Suppressor macrophage treated with lipopolysaccharide for 4 hours (primary cell): ENCODE results near the gene ARHGAP28.
"Not testable (repeated sequence)": the region's sequence is repeated elsewhere in the genome, so short reads cannot be mapped to it uniquely, and the experiment has no call there.

Experiments
- DNase-seq: peaks from one replicate; pipeline ENCODE4 v3.0.0-alpha.2; 2020

Gene ARHGAP28

GRCh38 chr18:6878556-6879297, 149.2 kb downstream of the ARHGAP28 start:
- no peak for DNase-seq

- DNase-seq, result no peak
These were observed 150.1 kb downstream of the ARHGAP28 start for GRCh38 chr18:6879508-6880195.

DNA sequence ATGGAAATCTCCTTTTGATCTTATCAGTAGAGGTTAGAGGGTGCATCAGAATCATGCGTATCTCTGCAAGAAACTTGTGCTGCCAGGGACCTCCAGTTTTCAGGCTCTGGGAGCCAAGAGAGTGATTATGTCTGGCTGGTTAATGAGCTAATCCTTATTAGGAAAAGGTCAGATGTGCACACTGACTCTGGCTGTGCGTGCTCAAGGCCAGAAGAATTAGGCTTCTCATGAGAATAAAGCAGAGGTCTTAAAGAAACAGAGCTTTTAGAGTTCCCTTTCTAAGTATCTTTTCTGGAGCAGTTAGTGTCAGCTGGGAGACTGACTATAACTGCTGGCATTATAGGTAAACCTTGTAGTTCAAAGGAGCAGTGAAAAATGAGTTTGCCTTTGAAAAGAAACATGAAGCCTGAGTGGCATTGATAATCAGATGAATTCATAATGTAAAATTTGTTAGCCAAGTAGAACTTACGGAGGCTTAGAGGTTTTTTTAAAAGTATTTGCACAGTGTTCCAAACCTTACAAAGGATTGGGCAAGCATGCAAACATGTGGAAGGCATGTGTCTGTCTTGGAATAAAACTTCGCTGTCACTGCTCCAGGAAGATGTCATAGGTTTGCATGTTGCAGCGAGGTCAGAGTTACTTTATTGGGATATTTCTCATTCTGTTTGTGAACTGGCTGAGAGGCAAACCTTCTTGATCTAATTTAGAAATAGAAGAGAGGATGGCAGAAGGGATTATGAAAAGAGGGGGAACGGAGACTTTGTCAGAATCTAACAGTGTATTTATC, 151.7 kb downstream of the ARHGAP28 start:
- no peak for DNase-seq

- no peak for DNase-seq
These were observed 152.9 kb downstream of the ARHGAP28 start for GRCh38 chr18:6882401-6882800.

GRCh38 chr18:6885006-6885481, 155.5 kb downstream of the ARHGAP28 start:
- DNase-seq, result no peak

GRCh38 chr18:6885992-6886796, 156.7 kb downstream of the ARHGAP28 start:
- peak; percentile 46 for DNase-seq

- DNase-seq, result no peak
These were observed 157.3 kb downstream of the ARHGAP28 start for GRCh38 chr18:6886797-6887330.

- DNase-seq, result no peak
These were observed 162.3 kb downstream of the ARHGAP28 start for GRCh38 chr18:6891788-6892187.

GRCh38 chr18:6901286-6901926, 171.9 kb downstream of the ARHGAP28 start:
- no peak for DNase-seq

DNA sequence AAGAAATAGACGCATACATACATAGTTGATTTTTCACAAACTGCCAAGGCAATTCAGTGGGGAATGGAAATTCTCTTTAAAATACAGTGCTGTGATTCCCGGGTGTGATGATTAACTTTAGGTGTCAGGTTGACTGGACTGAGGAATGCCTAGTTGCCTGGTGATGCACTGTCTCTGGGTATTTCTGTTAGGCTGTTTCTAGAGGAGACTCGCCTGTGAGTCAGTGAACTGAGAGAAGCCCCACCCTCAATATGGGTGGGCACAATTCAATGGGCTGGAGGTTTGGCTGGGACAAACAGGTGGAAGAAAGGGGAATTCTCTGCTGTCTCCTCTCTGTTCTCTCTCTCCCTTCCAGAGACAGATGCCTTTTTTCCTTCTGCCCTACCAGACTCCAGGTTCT, 187.6 kb downstream of the ARHGAP28 start:
- DNase-seq, result no peak

GRCh38 chr18:6920099-6920955, 190.8 kb downstream of the ARHGAP28 start:
- peak; percentile 61 for DNase-seq

DNA sequence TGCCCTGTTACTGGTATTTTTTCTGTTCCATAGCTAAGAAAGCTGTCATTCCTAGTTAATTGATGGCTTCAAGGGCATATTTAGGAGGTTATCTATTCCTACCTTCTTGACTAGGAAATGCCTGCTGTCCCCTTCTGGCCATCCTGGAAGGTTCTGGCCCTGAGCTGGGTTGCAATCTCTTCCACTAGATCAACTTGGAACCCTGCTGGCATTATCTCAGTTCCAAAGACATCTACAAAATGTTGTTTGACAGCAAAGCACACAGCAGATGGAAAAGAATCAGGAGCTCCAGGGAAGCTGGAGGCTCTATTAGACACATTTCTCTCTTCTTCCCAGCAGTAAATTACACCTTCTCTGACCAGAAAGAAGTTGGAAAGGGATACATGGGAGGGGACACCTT, 192.1 kb downstream of the ARHGAP28 start:
- DNase-seq, result no peak

GRCh38 chr18:6923220-6923619, 193.7 kb downstream of the ARHGAP28 start:
- no peak for DNase-seq

DNA sequence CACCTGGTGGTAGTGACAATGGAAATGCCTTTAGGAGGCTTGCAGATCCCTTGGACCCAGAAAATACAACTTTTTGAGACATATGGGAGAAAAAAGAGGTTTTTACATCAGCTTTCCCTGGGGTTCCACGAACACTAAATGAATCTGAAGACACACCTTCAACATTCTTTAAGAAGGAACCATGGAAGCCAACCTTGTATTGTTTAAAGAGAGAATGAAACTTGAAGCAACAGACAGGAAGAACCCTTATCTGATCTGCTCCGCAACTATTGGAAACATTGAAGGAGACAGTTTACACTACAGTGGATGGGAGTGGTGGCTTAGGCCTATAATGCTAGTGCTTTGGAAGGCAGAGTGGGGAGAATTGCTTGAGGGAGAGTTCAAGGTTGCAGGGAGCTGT, 197.6 kb downstream of the ARHGAP28 start:
- DNase-seq, result no peak

GRCh38 chr18:6928359-6928758, 198.8 kb downstream of the ARHGAP28 start:
- no peak for DNase-seq

GRCh38 chr18:6929370-6930102, 200.0 kb downstream of the ARHGAP28 start:
- no peak for DNase-seq

- DNase-seq, result no peak
These were observed 205.3 kb downstream of the ARHGAP28 start for GRCh38 chr18:6934859-6935258.

DNA sequence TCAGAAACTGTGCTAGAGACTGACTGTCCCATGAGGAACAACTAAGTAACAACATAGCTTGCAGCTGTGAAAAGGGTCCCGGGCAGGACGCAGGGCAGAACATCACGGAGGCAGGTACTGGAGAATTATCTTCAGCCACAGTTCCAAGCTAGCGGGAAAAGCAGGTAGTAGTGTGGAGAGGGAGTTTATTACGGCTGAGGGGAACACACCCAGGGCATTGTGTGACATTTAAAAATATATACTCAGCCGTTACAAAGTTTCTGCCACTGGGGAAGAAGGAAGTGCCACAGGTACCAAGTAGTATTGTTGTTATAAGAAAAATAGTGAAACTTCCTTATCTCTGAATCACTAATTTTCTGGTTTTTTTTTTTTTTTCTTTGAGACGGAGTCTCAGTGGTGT, 208.5 kb downstream of the ARHGAP28 start:
- DNase-seq, result no peak

GRCh38 chr18:6938403-6938802, 208.9 kb downstream of the ARHGAP28 start:
- DNase-seq, result not testable (repeated sequence)

- DNase-seq, result no peak
These were observed 210.5 kb downstream of the ARHGAP28 start for GRCh38 chr18:6939972-6940371.
